ENCODE measurements around the gene MROH2B.

Gene MROH2B

DNA sequence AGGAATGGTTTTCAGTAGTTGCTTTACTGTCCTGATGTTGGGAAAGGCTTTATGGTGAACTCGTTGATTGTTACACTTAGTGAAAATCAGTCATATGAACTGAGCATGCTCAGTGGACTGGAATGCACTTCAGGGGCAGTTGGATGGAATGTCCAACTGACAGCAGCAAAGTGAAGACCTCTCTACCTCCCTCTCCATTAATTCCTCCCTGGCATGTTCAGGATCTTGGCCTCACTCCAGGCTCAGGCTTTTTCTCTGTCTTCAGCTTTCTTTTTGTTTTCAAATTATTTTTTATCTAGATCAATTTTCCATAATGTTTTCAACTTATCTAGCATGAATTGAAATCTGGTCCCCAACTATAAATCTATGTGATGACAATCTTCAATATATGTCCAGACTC, at the start of gene MROH2B:
TSS of gene MROH2B (minus strand) at position 101 of the 400 bp plus-strand sequence. CDS start 490 bp downstream, outside the sequence.
- no peak for DNase-seq

GRCh38 chr5:41120600-41120999, 49.5 kb upstream of the MROH2B start:
- no peak for DNase-seq

DNA sequence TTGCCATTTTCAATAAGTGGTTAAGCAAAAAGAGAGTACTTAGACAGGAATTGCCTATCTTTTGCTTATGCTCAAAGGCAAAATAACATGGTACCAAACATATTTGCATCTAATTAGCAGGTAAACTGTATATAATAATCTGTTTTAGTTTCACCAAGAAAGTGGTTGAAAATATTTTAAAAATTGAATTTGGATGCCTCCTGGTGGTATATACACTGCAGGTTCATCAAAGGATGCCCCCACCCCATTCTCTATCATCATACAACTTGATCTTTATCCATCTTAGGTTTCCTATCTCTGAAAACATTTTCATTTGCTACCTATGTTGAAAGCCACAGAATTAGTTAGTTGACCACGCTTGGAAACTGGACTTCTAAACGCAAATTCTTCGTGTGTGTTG, 47.0 kb upstream of the MROH2B start:
- no peak for DNase-seq

- no peak for DNase-seq
Observed at GRCh38 chr5:41115281-41115680, 44.1 kb upstream of the MROH2B start.

- DNase-seq, result no peak
Observed at GRCh38 chr5:41112486-41113455, 41.6 kb upstream of the MROH2B start.

- no peak for DNase-seq
Observed at GRCh38 chr5:41109186-41109585, 38.0 kb upstream of the MROH2B start.

DNA sequence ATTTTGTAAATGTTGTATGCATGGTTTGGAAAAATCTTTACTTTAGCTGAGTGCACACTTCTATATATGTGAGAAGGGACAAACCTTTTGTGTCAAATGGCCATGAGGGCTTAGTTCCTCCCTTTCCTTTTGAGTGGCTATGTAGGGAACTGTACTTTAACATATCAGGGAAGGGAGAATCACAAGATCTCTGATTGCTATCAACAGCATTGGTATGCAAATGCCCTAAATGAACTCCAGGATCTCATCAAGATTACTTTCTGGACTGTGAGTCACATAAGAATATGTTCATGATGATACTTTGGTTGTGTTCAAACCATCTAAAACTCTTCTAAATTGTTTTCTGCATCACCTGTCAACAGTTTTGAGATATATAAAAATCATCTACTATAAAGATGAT, 31.2 kb upstream of the MROH2B start:
- no peak for DNase-seq

GRCh38 chr5:41097642-41098041, 26.5 kb upstream of the MROH2B start:
- DNase-seq, result no peak

DNA sequence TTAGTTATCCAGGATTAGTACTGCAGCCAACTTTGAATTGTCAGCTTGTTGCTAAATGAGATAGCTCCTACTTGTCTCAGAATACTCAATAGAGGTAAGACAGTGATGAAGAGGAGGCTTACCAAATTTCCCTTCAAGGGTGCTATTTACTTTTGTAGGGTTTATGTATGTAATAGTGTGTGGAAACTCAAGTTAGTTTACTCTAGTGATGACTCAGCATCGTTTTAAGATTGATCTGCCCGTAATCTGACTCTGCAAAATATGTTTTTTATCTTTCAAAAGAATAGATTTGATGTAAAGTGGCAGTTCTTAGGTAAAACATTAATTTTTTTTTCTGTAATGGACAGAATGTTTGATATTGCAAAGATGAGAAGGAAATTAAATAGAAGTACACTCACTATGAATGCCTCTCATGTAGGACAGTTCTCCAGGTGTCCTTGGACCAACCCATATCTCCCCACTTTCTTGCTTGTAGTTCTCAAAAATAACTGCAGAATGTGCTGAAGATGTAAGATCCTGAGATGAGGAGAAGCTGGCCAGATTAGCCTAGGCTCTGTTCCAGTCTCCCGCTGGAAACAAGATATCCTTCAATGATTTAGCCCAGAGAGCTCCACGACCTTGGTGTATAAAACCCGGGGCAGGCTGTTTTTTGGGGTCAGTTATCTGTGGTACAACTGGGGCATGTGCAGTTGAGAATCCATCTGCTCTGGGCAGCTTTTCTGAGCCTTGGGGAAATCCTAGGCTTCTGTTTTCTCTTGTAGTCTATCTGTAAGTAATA, 24.4 kb upstream of the MROH2B start:
- DNase-seq, result no peak

GRCh38 chr5:41094871-41095270, 23.7 kb upstream of the MROH2B start:
- no peak for DNase-seq

DNA sequence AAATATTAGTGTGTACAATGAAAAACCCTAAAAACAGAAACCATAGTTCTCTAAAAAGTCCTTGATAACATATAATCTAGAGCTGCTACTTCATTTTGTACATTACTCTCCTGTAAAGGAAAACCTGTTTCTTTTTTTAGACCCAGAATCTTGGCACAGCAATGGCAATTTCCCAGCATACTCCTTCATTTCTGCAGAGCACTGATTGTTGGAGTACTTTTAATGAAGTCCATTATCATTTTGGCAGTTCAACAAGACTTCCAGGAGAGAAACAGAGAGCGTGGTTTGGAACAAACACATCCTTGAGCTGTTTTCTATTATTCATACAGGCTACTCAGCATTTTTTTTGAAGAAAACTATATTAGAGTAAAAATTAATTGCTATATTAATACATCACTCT, 22.7 kb upstream of the MROH2B start:
- DNase-seq, result no peak

DNA sequence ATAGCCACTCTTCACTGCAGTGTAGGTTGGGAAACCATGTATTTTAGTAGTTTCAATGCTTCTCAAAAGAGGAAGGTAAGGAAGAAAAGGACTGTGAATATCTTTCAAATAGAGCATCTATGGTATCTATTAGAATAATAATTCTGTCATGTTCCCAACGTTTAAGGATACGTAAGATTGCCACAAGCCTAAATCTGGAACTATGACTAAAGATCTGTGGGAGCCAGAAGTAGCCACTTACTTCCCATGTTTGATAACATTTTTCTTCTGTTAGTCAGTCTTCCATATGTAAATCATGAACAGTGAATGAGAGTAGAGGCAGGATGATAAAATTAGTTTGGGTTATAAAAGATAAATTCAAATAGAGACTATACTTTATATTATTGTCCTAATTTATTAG, 16.3 kb upstream of the MROH2B start:
- no peak for DNase-seq

- no peak for DNase-seq
Observed at GRCh38 chr5:41083306-41083705, 12.2 kb upstream of the MROH2B start.

- DNase-seq, result no peak
Observed at GRCh38 chr5:41071975-41072374, 833 bp upstream of the MROH2B start.

DNA sequence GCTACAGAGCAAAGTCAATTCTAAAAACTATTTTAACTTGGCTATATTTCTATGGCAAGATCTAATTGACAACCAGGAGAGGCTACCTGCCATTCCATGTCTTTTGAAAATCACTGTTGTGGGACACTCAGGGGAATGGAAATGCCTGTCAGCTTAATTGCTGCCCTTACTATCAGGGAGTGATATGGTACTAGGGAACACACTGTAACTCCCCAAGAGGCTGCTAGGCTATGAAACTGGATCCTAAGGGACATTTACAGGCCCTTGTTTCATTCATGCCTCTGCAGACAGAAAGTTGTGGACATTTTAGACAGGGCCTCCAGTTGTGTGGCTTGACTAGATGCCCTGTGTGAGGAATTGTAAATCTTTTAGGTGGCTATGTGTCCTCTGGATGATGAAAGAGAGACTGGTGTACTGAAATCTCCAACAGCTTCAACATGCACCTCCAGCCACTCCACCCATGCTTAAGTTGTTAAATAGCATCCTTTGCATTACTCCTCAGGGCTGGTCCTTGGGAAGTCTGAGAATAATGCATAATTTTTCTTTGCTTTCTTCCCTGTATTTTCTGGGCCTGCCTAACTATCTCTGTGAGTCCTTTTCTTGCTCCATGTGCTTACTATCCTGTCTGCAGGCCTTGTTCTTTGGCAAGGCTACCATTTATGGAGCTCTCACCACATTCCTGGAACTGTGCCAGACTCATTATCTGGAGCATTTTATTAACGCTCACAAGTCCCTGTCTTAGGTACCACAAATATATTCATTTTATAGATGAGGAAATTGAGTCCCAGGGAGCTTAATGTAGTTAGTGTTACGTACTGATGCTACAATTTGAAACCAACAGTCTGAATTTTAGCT, 3.2 kb downstream of the MROH2B start:
- no peak for DNase-seq

- no peak for DNase-seq
Observed at GRCh38 chr5:41065691-41066335, 5.3 kb downstream of the MROH2B start.

GRCh38 chr5:41057940-41058339, 13.2 kb downstream of the MROH2B start:
- DNase-seq, result no peak

- no peak for DNase-seq
Observed at GRCh38 chr5:41057231-41057630, 13.9 kb downstream of the MROH2B start.

- DNase-seq, result no peak
Observed at GRCh38 chr5:41048986-41049385, 22.2 kb downstream of the MROH2B start.

- DNase-seq, result no peak
Observed at GRCh38 chr5:41043109-41043747, 27.9 kb downstream of the MROH2B start.
